ENCODE measurements around the gene CREBZF.
"Not testable (repeated sequence)": the region's sequence is repeated elsewhere in the genome, so short reads cannot be mapped to it uniquely, and the experiment has no call there.

DNA sequence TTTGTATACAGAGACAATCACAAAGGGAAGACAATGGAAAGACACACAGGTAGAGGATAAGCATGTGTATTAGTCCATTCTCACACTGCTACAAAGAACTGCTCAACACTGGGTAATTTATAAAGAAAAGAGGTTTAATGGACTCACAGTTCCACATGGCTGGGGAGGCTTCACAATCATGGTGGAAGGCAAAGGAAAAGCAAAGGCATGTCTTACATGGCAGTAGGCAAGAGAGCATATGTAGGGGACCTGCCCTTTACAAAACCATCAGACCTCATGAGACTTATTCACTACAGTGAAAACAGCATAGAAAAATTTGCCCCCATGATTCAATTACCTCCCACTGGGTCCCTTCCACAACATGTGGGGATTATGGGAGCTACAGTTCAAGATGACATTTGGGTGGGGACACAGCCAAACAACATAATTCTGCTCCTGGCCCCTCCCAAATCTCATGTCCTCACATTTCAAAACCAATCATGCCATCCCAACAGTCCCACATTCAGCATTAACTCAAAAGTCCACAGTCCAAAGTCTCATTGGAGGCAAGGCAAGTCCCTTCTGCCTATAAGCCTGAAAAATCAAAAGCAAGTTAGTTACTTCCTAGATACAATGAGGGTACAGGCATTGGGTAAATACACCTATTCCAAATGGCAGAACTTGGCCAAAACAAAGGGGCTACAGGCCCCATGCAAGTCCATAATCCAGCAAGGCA is 6.2 kb upstream of the CREBZF start:
- TF ChIP-seq, protein P1, sequence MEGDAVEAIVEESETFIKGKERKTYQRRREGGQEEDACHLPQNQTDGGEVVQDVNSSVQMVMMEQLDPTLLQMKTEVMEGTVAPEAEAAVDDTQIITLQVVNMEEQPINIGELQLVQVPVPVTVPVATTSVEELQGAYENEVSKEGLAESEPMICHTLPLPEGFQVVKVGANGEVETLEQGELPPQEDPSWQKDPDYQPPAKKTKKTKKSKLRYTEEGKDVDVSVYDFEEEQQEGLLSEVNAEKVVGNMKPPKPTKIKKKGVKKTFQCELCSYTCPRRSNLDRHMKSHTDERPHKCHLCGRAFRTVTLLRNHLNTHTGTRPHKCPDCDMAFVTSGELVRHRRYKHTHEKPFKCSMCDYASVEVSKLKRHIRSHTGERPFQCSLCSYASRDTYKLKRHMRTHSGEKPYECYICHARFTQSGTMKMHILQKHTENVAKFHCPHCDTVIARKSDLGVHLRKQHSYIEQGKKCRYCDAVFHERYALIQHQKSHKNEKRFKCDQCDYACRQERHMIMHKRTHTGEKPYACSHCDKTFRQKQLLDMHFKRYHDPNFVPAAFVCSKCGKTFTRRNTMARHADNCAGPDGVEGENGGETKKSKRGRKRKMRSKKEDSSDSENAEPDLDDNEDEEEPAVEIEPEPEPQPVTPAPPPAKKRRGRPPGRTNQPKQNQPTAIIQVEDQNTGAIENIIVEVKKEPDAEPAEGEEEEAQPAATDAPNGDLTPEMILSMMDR (IDR thresholded peaks at IDR 0.05): not testable (repeated sequence)
- TF ChIP-seq POLR2A (IDR thresholded peaks at IDR 0.05): not testable (repeated sequence)

All from Peyer's patch (tissue), 4 donors.